ENCODE measurements around the gene NTRK1. TPM values are rescaled to one million over a fixed set of nuclear protein-coding genes. Genes with fewer than 3 reads are reported as not detected.

Gene NTRK1
- total RNA-seq, 1 experiment from 2014 or later: not detected

DNA sequence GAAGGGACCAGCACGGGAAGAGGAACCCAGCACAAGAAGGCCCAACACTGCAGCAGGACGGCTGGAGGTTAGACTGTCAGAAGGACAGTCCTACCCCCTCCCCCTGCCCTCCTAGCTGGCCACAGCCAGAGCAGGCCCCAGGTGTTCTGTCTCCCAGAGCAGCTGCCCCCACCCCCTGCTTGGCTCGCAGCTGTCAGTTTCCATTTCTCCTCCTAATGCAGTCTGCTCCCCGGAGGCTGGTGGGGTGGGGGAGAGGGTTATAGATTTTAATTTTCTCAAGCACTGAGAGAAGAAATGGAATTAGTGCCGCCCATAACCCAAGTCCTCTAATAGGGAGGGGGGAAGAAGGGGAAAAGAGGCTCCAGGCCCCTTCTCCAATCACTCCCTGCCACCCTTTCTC lies 19.8 kb downstream of the NTRK1 start:
- no peak for DNase-seq (ENCODE audit: low read depth)

DNA sequence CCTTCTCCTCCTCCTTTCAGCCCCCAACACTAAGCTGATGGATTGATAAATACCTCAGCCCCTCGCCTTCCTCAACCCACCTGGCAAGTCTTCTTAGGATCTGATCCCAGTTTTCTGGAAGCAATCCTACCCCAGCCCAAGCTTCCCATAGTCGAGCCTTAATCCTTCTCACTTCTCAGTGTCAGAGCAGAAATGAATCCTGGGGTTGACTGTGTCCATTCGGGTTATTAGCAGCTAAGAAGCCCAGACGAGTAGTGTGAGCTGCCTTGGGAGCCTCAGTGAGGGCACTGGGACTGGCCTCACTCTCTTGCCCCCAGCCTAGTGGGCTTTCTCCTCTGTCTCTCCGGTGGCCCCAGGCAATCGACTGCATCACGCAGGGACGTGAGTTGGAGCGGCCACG lies 20.4 kb downstream of the NTRK1 start:
- DNase-seq (ENCODE audit: low read depth): no peak

DNA sequence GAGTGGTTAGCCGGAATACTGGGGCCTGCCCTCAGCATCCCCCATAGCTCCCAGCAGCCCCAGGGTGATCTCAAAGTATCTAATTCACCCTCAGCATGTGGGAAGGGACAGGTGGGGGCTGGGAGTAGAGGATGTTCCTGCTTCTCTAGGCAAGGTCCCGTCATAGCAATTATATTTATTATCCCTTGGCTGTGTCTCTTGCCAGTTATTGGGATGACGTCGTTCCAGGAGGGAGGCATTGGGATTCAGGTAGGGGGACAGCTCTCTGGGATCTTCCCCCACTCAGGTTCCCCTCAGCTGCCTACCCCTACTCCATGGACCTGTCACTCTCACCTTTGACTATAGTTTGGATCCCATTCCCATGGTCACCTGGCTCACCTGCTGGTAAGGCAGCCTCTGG lies 21.0 kb downstream of the NTRK1 start:
- no peak for DNase-seq (ENCODE audit: low read depth)

DNA sequence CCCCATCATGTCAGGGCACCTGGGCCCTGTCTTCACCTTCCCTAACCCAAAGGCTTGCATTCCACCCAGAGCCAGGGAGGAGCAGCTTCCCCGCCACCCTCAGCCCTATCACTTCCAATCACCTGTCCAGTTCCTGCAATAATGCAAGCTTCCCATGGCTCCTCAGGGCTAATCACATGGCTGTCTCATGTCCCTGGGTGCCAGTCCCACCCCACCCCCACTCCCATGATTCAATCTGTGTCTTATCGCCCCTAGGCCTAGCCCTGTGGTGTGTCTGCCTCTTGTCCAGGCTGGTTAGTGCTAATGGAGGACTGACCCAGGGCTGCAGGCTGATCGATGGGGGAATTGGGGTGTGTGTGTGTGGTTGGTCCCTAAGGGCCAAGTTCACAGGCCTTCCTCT lies 21.9 kb downstream of the NTRK1 start:
- DNase-seq (ENCODE audit: low read depth): no peak

DNA sequence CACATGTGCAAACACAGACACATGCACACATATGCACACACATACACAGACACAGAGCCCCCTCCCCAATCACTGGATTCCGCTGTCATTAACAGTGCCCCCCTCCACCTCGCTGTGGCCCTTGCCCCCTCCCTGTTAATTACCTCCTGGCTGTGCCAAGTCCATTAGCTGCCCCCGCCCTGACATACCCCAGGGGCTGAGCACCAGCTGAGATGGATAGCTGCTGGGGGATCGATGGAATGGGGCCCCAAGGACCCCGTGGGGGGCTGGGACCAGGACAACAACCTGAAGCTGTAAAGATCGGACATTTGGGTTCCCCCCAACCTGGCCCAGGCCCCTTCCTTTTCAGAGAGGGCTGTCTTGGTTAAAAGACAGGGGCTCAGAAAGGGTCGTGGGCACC lies 23.3 kb downstream of the NTRK1 start:
- DNase-seq (ENCODE audit: low read depth): no peak

DNA sequence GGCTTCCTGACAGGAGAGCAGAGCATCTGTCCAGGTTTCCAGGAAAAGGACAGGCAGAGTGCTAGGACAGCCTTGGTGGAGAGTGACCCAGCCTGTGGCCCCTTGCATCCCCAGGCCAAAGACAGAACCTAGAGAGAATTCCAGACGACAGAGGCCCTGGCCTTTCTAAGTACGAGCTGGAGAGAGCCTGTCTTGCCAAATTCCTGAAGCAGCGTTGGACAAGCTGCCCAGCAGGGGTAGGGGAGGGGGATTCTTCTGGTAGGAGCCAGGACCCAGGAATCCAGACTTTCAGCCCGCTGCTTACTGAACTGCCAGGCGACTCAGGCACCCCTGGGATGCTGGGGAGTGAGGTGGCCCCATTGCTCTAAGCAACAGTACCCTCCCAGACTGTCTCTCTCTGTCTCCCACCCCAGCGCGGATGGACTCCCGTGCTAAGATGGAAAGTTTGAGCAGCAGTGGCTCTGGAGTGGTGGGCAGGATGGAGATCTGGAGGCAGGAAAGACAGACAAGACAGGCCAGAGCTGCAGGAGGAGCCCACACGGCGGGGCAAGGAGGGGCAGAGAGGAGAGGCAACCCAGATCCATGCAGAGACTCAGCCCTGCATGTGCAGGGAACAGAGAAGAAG lies 24.0 kb downstream of the NTRK1 start:
- DNase-seq (ENCODE audit: low read depth): no peak

DNA sequence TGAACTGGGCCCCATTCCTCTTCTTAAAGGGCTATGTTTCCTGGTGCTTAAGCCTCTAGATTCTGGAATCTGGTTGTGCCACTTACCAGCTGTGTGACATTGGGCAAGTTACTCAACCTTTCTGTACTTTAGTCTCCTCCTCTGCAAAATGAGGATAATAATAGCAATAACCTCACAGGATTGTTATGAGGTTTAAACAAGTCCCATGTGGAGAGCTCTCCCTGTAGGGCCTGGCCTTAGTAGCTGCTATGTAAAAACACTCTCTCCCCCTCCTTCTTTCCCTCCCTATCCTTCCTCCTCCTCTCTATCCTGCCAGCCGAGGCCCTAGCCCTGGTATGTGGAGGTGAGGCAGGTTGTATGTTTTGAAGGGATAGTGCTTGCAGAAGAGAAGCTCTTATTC lies 24.6 kb downstream of the NTRK1 start:
- DNase-seq (ENCODE audit: low read depth): no peak

DNA sequence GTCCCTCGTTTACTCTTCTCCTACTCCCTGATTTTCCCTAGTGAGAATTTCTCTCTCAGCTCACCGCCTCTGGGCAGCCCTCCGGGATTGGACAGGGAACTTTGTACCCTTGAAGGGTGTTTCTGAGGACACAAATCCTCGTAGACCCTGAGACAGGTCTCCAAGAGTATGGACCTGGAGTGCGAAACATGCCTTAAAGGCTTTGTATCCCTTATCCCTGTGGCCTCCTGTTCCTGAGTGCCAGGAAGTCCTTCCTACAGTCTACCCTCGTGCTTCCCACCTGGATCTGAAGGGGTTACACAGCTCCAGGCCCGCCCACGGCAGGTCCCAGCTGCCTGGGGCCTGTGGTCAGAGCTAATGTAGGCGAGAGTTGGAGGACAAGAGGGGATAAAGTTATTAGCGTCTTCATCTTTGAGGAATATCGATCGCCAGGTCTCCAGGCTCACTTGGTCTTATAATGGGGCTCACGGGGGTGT lies 25.3 kb downstream of the NTRK1 start:
- DNase-seq (ENCODE audit: low read depth): no peak

DNA sequence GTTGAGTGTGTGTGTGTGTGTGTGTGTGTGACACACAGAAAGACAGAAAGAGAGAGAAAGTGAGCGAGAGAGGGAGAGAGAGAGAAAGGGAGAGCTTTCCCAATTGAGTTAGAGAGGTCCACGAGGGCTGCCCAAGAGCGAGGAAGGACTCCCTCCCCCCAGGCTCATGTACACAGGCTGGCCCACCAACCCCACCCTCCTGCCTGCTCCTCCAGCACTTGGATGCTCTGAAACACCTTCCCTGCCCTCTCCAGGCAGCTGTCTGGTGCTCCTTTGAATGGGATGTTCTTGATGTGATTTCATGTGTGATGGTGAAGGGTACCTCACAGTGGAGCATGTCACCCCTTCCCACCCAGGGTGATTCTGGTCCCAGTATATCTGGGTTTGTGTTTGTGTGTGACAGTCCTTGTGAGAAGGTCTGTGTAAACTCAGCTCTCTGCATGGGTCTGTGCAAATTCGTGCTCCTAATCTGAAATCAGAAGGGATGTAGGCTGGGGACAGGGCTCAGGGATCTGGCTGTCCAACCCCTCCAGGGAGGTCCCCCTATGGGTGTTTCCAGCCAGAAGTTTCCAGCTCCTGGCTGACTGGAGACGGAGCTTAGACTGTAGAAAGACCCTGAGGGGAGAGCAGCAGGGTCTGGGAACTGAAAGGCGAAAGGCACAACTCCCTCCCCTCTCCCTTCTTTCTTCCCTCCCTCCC lies 26.1 kb downstream of the NTRK1 start:
- no peak for DNase-seq (ENCODE audit: low read depth)

DNA sequence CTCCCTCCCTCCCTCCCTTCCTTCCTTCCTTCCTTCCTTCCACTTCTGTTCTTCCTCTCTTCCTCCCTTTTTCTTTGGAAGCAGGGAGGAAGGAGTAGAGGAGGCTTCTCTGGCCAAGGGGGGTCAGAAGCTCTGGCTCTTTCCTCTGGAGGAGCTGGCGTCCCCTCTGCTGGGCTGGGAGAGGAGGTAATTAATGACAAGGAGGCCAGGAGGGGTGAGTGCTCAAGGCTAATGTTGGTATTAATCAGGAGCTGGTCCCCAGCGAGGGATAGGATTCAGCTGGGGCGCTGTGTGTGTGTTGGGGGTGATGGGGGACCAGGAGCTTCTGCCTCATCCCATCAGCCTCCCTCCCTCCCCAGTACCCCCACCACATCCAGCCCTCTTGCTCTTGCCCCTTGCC lies 26.7 kb downstream of the NTRK1 start:
- no peak for DNase-seq (ENCODE audit: low read depth)

DNA sequence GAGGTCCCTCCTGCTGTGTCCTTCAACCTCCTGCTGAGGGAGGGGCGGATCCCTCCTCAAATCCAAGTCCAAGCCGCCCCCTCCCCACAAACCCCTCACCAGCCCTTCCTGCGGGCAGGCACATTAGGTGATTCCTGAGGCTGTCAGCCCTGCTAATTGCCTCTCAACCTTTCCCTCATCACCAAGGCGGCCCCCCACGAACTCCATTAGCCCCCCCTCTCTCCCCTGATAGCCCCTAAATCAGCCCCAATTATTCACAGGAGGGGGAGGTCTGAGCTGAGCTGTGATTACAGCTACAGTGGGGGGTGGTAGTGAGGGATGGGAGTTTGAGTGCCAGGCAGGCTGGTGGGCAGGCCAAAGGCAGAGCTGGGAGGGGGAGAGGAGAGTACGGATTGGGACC lies 27.1 kb downstream of the NTRK1 start:
- DNase-seq (ENCODE audit: low read depth): no peak

DNA sequence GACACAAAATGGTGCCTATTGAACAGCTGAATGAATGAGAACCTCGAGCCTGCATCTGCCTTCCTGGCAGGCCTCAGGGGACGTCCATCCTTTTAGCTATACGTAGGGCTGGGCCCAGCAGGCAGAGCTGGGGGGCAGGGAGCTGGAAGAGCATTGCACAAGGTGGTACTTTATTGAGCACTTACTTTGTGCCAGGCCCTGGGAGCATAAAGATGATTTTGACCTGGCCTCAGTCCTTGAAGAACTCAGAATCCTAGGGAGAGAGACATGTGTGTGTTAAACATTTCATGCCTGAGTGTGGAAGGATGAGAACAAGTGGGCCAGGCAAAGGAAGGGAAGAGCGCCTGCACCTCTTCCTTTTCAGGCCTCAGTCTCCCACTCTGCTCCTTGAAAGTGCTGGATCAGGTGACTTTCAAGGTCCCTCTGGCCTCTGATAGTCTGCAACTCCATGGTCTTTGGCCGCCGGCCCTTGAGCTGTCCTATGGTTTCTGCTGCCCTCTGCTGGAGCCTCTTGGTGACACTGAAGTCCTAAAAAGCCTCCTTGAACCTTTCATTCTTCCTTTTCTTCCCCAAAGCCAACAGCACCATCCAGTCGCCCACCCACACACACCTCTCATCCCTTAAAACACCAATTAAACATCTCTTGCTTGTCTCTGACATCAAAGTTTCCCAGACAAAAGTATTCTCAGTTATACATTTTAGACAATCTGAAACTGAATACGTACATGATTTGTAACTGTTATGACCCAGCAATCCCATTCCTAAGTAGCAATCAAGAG lies 29.3 kb downstream of the NTRK1 start:
- peak; percentile 61 for DNase-seq (ENCODE audit: low read depth)

DNA sequence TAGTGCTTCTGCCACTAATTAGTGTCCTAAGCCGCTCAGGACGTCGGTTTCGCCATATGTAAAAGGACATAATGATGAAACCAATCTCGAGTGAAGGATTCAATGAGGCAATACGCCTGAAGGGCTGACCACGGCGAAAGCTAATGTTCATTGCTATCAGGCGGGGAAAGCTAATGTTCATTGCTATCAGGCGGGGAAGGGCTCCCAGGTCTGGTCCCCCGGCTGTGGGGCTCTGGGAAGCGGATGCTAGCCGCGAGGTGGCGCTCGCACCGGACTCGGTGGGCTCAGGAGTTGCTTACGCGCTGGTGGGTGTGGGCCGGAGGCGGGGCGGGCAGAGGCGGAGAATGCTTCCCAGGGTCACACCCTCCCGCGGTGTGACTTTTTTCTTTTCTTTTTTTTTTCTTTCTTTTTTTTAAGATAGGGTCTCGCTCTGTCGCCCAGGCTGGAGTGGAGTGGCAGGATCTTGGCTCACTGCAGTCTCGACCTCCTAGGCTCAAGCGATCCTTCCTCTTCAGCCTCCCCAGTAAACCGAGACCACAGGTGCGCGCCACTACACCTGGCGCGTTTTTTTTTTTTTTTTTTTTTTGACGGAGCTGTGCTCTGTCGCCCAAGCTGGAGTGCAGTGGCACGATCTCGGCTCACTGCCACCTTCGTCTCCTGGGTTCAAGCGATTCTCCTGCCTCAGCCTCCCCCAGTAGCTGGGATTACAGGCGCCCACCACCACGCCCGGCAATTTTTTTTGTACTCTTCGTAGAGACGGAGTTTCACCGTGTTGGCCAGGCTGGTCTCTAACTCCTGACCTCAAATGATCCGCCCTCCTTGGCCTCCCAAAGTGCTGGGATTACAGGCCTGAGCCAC lies 31.8 kb downstream of the NTRK1 start:
- peak; percentile 69 for DNase-seq (ENCODE audit: low read depth)

DNA sequence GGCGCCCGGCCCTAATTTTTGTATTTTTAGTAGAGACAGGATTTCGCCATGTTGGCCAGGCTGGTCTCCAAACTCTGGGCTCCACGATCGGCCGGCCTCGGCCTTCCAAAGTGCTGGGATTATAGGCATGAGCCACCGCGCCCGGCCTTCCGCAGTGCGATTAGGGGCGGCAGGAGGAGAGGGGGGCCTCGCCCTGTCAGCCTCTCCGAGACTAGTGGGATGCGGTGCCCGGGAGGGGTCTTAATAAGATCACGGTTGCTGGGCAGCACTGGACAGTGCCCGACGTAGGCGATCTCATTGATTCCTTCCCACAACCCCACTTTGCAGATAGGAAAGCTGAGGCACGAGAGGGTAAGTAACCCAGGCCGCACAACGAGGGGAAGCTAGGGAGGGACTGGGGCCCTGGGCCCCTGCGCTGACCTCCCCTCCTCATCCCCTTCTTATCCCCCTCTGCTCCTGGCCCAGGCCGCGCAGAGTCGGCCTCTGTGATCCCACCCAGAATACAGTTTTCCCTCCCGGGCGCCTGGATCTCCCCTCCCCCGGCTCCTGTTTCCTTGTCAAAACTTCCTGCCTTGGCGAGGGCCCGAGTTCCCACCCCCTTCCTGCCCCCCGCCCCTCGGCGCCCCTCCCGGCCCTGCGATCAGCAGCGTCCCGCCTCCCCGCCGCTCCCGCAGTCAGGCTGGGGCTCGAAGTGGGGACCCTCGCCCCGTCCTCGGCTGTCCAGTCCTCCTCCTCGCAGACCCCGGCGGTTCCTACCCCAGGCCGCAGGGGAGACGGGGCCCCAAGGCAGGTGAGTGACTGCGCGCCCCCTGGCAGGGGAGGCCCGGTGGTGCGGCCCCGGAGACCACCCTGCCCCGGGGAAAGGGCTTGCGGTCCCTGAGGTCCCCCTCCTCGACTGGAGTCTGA lies 32.6 kb downstream of the NTRK1 start, which contains the start of gene PEAR1:
Gene PEAR1, plus strand, starts transcription at position 671 of the 906 bp plus-strand sequence. CDS start 10,209 bp downstream, outside the sequence.
- no peak for DNase-seq (ENCODE audit: low read depth)

DNA sequence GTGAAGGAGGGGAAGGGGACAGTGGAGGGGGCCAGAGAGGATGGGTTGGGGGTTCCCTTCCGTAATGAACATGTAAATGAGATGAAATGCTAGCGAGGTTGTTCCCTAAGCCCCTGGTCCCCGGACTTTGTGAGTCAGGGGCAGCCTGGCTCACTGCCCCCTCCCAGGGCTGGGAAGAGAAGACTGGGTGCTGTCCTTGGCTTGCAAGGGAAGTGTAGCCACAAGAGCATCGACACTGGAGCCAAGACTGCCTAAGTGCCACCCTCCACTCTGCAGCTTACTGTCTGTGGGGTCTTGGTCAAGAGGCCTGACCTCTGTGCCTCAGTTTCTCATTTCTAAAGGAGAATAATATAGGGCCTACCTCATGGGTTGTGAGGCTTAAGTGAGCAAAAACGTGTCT lies 33.3 kb downstream of the NTRK1 start:
- DNase-seq (ENCODE audit: low read depth): no peak

DNA sequence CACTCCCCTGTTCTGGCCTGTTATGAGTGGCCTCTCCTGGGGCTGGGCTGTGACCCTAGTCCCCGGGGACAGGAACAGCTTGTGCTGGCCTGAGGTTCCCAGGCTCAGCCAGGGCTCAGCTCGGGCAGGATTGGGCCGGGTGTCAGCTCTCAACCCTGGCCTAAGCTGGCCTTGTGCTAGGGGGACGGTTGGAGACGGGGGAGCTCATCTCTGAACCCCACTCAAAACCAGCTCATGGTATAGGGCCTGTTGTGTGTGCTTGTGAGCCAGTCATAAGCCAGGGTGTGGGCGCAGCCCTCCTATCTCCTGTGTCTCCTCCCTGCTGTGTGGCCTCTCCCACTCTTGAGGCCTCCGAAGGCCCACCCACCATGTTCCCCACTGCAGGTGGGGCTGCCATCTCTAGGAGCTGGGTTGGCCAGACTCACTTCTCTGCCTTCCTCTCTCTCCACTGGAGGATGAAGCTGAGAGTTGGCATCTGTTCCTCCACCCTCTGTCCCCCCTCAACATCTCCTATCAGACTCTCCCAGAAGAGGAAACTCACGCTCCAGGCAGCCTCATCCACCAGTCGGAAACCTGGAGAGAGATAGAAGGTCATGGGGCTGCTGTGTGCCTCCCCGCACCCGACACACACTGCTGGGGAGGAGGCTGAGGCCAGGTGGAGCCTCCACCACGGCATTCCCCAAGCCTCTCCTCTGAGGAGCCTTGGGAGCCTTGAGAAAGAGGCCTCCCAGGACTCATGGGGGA lies 34.2 kb downstream of the NTRK1 start:
- DNase-seq (ENCODE audit: low read depth): no peak

DNA sequence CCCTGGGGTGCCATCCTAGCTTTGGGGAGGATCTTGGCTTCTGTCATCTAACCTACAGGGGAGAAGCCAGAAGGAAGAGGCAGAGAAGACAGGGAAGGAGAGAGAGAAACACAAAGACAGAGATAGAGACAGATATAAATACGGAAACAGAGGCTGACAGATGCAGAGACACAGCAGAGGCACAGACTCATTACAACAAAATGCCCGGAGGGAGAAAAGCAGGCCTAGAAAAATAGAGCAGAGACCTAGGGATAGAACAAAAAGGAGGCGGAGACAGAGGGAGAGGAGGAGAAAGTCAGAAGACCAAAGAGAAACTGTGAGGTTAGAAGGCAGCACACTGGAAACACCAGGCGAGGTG lies 34.8 kb downstream of the NTRK1 start:
- DNase-seq (ENCODE audit: low read depth): peak; percentile 11

DNA sequence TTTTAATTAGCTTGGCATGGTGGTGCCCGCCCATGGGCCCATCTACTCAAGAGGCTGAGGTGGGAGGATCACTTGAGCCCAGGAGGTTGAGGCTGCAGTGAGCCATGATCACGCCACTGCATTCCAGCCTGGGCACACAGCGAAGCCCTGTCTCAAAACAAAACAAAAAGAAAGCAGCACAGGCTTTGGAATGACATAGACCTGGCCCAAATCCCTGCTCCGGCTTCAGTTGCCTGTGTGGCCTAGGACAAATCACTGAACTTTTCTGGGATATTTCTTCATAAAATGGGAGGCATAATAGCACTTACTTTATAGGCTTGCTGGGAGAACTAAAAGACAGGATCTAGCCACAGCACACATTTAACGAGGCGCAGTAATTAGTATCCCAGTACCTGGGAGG lies 35.3 kb downstream of the NTRK1 start:
- DNase-seq (ENCODE audit: low read depth): no peak

DNA sequence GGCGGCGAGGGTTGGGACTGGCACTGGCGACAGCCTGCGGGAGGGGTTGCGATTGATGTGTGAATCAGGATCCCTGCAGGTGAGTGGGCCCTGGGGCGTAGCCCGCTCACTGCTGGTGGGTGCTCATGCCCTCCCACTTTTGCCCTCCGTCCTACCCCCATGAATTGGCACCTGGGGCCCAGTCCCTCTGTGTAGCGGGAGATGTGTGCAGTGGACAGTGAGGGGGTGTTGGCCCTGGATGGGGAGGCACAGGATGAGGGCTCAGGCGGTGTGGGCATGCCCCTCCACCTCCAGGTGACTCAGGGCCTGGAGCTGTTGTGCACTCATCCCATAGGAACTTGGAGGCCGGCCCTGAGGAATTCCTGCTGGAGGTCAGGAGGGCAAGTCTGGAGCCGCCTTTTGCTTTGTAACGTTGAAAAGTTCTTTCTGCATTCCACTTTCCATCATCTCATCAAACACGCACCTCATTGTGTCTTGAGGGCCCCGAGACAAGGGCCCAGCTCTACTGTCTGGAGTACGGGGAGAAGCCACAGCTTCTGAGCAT lies 35.9 kb downstream of the NTRK1 start:
- DNase-seq (ENCODE audit: low read depth): peak; percentile 77

Measured in RPMI7951 (cell line).